Measurements from ENCODE around the gene STARD4.

Gene STARD4

DNA sequence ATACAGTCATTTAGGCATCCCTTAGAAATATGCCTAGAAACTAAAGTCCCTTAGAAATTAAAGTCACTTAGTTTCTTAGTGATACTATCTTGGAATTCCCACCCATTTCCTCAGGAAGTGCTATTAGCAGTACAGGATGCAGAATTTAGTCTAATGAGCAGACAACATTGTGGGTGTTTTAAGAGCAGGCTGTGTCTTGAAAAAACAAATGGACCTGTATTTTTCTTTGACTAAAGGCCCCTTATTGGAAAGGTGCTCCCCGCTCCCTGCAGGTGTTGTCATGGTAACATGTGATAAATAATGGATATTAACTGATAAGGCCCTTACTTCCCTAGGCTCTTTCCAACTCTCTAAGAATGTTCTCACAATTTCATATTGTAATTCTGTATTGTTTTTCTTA lies 38.8 kb upstream of the STARD4 start:
- Histone ChIP-seq H3K27ac (ENCODE audit: low read depth, low read length) (no peak overlapping the region), H3K4me3 (ENCODE audit: low read depth in 1 of 2, low read length in 2 of 2) (no peak overlapping the region), H3K27me3 (ENCODE audit: control insufficient read depth in 1 of 2, insufficient read depth in 2 of 2, low read length in 2 of 2) (no peaks in the 10 kb centered on the region), H3K9me3 (ENCODE audit: control insufficient read depth in 1 of 2, low read length in 2 of 2) (no peaks in the 10 kb centered on the region), H3K4me1 (ENCODE audit: control insufficient read depth in 1 of 2, insufficient read depth in 2 of 2, low read length in 2 of 2) (no peaks in the 10 kb centered on the region), H3K36me3 (ENCODE audit: control insufficient read depth in 1 of 2, insufficient read depth in 2 of 2, low read length in 2 of 2) (no peaks in the 10 kb centered on the region), H3K9ac (ENCODE audit: low read depth in 1 of 2, low read length in 2 of 2) (no peak overlapping the region)

- H3K27me3 ChIP-seq (ENCODE audit: control insufficient read depth in 1 of 2, insufficient read depth in 2 of 2, low read length in 2 of 2): no peaks in the 10 kb centered on the region
- H3K4me1 ChIP-seq (ENCODE audit: control insufficient read depth in 1 of 2, insufficient read depth in 2 of 2, low read length in 2 of 2): no peaks in the 10 kb centered on the region
- no peaks in the 10 kb centered on the region for H3K36me3 ChIP-seq (ENCODE audit: control insufficient read depth in 1 of 2, insufficient read depth in 2 of 2, low read length in 2 of 2)
- H3K9me3 ChIP-seq (ENCODE audit: control insufficient read depth in 1 of 2, low read length in 2 of 2): no peaks in the 10 kb centered on the region
- H3K4me3 ChIP-seq (ENCODE audit: low read depth in 1 of 2, low read length in 2 of 2): no peak overlapping the region
- no peak overlapping the region for H3K27ac ChIP-seq (ENCODE audit: low read depth, low read length)
- no peak overlapping the region for H3K9ac ChIP-seq (ENCODE audit: low read depth in 1 of 2, low read length in 2 of 2)
Measured at GRCh38 chr5:111550282-111551020, 38.1 kb upstream of the STARD4 start.

DNA sequence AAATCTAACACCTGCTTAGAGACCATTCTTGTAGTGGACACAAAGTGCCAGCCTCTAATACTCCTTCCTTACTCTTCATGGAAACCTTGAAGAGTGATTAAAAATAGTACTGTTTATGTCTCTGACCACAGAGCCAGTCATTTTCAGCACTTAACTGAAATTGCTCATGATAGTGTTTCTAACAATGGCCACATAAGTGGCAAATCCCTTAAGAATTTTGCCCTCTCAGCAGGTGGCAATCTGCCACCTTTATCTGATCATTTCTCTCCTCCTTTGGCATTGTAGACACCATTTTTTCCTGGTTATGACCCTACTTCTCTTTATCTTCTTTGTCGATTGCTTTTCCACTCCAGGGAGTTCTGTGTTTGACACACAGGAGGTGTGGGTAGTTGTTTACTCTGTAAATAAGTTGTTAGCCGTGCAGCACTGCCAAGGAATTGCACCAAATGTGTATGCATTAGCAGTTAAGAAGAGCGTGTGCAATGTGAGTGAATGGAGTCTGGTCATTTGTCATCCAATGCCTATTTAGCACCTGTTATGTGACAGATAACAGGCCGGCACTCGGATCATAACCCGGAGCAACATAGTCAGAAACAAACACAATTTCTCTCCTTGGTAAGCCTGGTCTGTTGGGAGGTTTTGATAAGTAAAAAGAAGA lies 36.8 kb upstream of the STARD4 start:
- no peaks in the 10 kb centered on the region for H3K9me3 ChIP-seq (ENCODE audit: control insufficient read depth in 1 of 2, low read length in 2 of 2)
- no peak overlapping the region for H3K27ac ChIP-seq (ENCODE audit: low read depth, low read length)
- no peaks in the 10 kb centered on the region for H3K27me3 ChIP-seq (ENCODE audit: control insufficient read depth in 1 of 2, insufficient read depth in 2 of 2, low read length in 2 of 2)
- no peak overlapping the region for H3K4me3 ChIP-seq (ENCODE audit: low read depth in 1 of 2, low read length in 2 of 2)
- H3K36me3 ChIP-seq (ENCODE audit: control insufficient read depth in 1 of 2, insufficient read depth in 2 of 2, low read length in 2 of 2): no peaks in the 10 kb centered on the region
- no peak overlapping the region for H3K9ac ChIP-seq (ENCODE audit: low read depth in 1 of 2, low read length in 2 of 2)
- H3K4me1 ChIP-seq (ENCODE audit: control insufficient read depth in 1 of 2, insufficient read depth in 2 of 2, low read length in 2 of 2): no peaks in the 10 kb centered on the region

- no peak overlapping the region for H3K27ac ChIP-seq (ENCODE audit: low read depth, low read length)
- H3K9me3 ChIP-seq (ENCODE audit: control insufficient read depth in 1 of 2, low read length in 2 of 2): no peaks in the 10 kb centered on the region
- H3K4me1 ChIP-seq (ENCODE audit: control insufficient read depth in 1 of 2, insufficient read depth in 2 of 2, low read length in 2 of 2): no peaks in the 10 kb centered on the region
- H3K9ac ChIP-seq (ENCODE audit: low read depth in 1 of 2, low read length in 2 of 2): no peak overlapping the region
- H3K4me3 ChIP-seq (ENCODE audit: low read depth in 1 of 2, low read length in 2 of 2): no peak overlapping the region
- no peaks in the 10 kb centered on the region for H3K27me3 ChIP-seq (ENCODE audit: control insufficient read depth in 1 of 2, insufficient read depth in 2 of 2, low read length in 2 of 2)
- H3K36me3 ChIP-seq (ENCODE audit: control insufficient read depth in 1 of 2, insufficient read depth in 2 of 2, low read length in 2 of 2): no peaks in the 10 kb centered on the region
Measured at GRCh38 chr5:111548348-111548950, 36.1 kb upstream of the STARD4 start.

DNA sequence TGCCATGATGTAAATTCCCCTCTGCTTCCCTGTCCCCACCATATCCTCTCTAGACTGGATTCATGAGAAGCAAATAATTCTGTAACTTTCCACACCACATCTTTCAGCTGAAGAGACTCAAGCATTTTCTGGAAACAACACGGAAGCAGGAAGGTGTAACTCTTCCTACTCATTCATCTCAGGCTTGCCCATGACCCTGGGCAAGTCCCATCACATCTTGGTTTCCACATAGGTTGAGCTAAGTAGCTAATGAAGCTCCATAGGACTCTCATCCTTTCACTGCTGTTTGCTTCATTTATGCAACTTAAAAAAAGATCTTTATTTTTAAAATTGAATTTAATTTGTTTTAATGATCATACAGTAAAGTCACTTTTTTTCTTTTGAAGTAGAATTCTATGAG lies 32.7 kb upstream of the STARD4 start:
- Histone ChIP-seq H3K4me1 (ENCODE audit: control insufficient read depth in 1 of 2, insufficient read depth in 2 of 2, low read length in 2 of 2) (no peaks in the 10 kb centered on the region), H3K36me3 (ENCODE audit: control insufficient read depth in 1 of 2, insufficient read depth in 2 of 2, low read length in 2 of 2) (no peaks in the 10 kb centered on the region), H3K9ac (ENCODE audit: low read depth in 1 of 2, low read length in 2 of 2) (no peak overlapping the region), H3K4me3 (ENCODE audit: low read depth in 1 of 2, low read length in 2 of 2) (no peak overlapping the region), H3K27me3 (ENCODE audit: control insufficient read depth in 1 of 2, insufficient read depth in 2 of 2, low read length in 2 of 2) (no peaks in the 10 kb centered on the region), H3K27ac (ENCODE audit: low read depth, low read length) (no peak overlapping the region), H3K9me3 (ENCODE audit: control insufficient read depth in 1 of 2, low read length in 2 of 2) (no peaks in the 10 kb centered on the region)

- no peak overlapping the region for H3K4me3 ChIP-seq (ENCODE audit: low read depth in 1 of 2, low read length in 2 of 2)
- no peaks in the 10 kb centered on the region for H3K4me1 ChIP-seq (ENCODE audit: control insufficient read depth in 1 of 2, insufficient read depth in 2 of 2, low read length in 2 of 2)
- H3K9me3 ChIP-seq (ENCODE audit: control insufficient read depth in 1 of 2, low read length in 2 of 2): no peaks in the 10 kb centered on the region
- no peak overlapping the region for H3K27ac ChIP-seq (ENCODE audit: low read depth, low read length)
- no peak overlapping the region for H3K9ac ChIP-seq (ENCODE audit: low read depth in 1 of 2, low read length in 2 of 2)
- H3K36me3 ChIP-seq (ENCODE audit: control insufficient read depth in 1 of 2, insufficient read depth in 2 of 2, low read length in 2 of 2): no peaks in the 10 kb centered on the region
- H3K27me3 ChIP-seq (ENCODE audit: control insufficient read depth in 1 of 2, insufficient read depth in 2 of 2, low read length in 2 of 2): no peaks in the 10 kb centered on the region
Measured at GRCh38 chr5:111537141-111538024, 25.0 kb upstream of the STARD4 start.

DNA sequence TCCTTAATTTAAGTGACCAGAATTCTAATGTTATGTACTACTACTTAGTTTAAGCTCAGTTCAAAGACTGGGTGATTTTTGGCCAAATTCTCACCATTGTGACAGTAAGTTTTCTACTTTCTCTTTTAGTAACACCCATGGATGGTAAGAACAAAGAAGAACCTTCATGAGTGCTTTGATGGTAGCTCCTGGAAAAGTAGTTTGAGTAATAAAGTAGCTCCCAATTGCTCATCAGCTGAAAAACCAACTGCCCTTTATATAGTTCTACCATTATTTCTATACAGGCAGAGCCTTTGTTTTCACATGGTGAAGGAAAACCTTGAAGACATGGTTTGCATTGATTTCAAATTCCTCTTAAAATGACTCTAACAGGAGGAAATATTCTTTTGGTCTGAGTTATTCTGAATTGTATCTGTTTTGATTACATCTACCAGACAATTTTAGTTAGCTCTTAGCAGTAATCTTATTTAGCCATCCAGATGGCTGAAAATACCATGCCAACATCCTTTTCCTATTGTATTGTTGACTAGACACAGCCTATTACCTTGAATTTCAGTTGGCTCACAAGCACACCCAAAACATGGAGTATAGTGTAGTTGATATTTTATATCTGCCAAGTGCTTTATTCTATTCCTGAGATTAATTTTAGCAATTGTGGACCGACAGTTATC lies 23.7 kb upstream of the STARD4 start:
- Histone ChIP-seq H3K4me1 (ENCODE audit: control insufficient read depth in 1 of 2, insufficient read depth in 2 of 2, low read length in 2 of 2) (no peaks in the 10 kb centered on the region), H3K36me3 (ENCODE audit: control insufficient read depth in 1 of 2, insufficient read depth in 2 of 2, low read length in 2 of 2) (no peaks in the 10 kb centered on the region), H3K27ac (ENCODE audit: low read depth, low read length) (no peak overlapping the region), H3K27me3 (ENCODE audit: control insufficient read depth in 1 of 2, insufficient read depth in 2 of 2, low read length in 2 of 2) (no peaks in the 10 kb centered on the region), H3K4me3 (ENCODE audit: low read depth in 1 of 2, low read length in 2 of 2) (no peak overlapping the region), H3K9me3 (ENCODE audit: control insufficient read depth in 1 of 2, low read length in 2 of 2) (no peaks in the 10 kb centered on the region), H3K9ac (ENCODE audit: low read depth in 1 of 2, low read length in 2 of 2) (no peak overlapping the region)

DNA sequence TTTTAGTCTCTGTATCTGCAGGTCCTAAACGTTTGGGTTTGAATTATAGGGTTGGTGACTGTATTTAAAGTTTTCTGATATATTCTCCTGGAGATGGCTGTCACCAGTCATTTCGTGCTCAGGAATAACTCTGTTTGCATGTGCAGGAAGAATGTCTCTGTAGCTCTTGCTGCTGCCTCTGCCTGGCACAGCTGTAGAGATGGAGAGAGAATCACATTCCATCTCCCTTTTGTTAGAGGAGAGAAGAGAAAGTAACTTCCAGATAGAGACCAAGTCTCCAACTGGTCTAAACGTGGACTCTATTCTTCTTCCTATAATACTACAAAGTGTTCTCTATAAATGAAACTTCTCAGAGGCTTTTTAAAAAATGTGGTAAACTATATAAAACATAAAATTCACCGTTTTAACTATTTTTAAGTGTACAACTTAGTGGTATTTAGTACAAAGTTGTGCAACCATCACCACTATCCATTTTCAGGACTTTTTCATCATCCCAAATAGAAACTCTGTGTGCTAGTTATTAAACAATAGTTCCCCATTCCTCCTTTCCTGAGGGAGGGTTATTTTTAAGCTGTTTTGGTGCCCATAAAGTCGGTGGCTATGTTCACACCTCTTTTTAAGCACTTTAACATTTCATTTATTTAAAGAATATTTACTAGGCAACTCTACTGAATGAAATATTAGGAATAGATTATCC lies 20.7 kb upstream of the STARD4 start:
- Histone ChIP-seq H3K27me3 (ENCODE audit: control insufficient read depth in 1 of 2, insufficient read depth in 2 of 2, low read length in 2 of 2) (no peaks in the 10 kb centered on the region), H3K4me1 (ENCODE audit: control insufficient read depth in 1 of 2, insufficient read depth in 2 of 2, low read length in 2 of 2) (peaks cover 0 to 7% of the 10 kb centered on the region in 2 donors), H3K4me3 (ENCODE audit: low read depth in 1 of 2, low read length in 2 of 2) (no peak overlapping the region), H3K9me3 (ENCODE audit: control insufficient read depth in 1 of 2, low read length in 2 of 2) (no peaks in the 10 kb centered on the region), H3K9ac (ENCODE audit: low read depth in 1 of 2, low read length in 2 of 2) (no peak overlapping the region), H3K36me3 (ENCODE audit: control insufficient read depth in 1 of 2, insufficient read depth in 2 of 2, low read length in 2 of 2) (no peaks in the 10 kb centered on the region), H3K27ac (ENCODE audit: low read depth, low read length) (no peak overlapping the region)

GRCh38 chr5:111530298-111530740 lies 18.0 kb upstream of the STARD4 start:
- H3K9ac ChIP-seq (ENCODE audit: low read depth in 1 of 2, low read length in 2 of 2): no peak overlapping the region
- H3K9me3 ChIP-seq (ENCODE audit: control insufficient read depth in 1 of 2, low read length in 2 of 2): no peaks in the 10 kb centered on the region
- H3K36me3 ChIP-seq (ENCODE audit: control insufficient read depth in 1 of 2, insufficient read depth in 2 of 2, low read length in 2 of 2): no peaks in the 10 kb centered on the region
- H3K27me3 ChIP-seq (ENCODE audit: control insufficient read depth in 1 of 2, insufficient read depth in 2 of 2, low read length in 2 of 2): no peaks in the 10 kb centered on the region
- no peak overlapping the region for H3K27ac ChIP-seq (ENCODE audit: low read depth, low read length)
- H3K4me3 ChIP-seq (ENCODE audit: low read depth in 1 of 2, low read length in 2 of 2): peak overlapping the region; percentile 21 to 53
- H3K4me1 ChIP-seq (ENCODE audit: control insufficient read depth in 1 of 2, insufficient read depth in 2 of 2, low read length in 2 of 2): peaks cover 0 to 7% of the 10 kb centered on the region in 2 donors
